Caco-2 (cell line): ENCODE results near the gene AXIN1. TPM values are rescaled to one million over a fixed set of nuclear protein-coding genes. Genes with fewer than 3 reads are reported as not detected.

Experiments used
- BruUV-seq: library from RNA; stranded (reverse); fragments of 400-500 nt; replicated peaks from 2 replicates; lab custom pipeline; 2021; lab: Mats Ljungman, UMichigan
- CTCF ChIA-PET: fragments of 300-600 bp; sonication (Branson Sonifier 250); formaldehyde crosslinking; loops from one replicate; lab custom pipeline; 2022; ENCODE audit warnings: antibody characterized with exemption; lab: Charles Lee
- POLR2A ChIA-PET: fragments of 300-600 bp; sonication (Branson Sonifier 250); formaldehyde crosslinking; loops from one replicate; lab custom pipeline; 2022; ENCODE audit warnings: antibody characterized with exemption; lab: Charles Lee
- DNase-seq, 2 experiments: peaks; one replicate each; pipeline versions ENCODE4 v3.0.0 to v3.0.0-alpha.2; 2020 to 2022
- H3K27me3 ChIP-seq: replicated peaks from 2 replicates; pipeline ENCODE4 v1.6.0; 2011; ENCODE audit warnings: low read length; ENCODE audit not compliant: control insufficient read depth, insufficient read depth
- H3K36me3 ChIP-seq: 2 replicates; pipeline ENCODE4 v1.5.1; 2011; ENCODE audit warnings: low read length; ENCODE audit not compliant: control insufficient read depth, insufficient read depth
- H3K4me1 ChIP-seq: fragments of 250-450 bp; sonication (Bioruptor Pico); 2 replicates; pipeline ENCODE4 v1.5.1; 2020; ENCODE audit warnings: mild to moderate bottlenecking
- H3K4me3 ChIP-seq: 2 replicates; pipeline ENCODE4 v1.5.1; 2011; ENCODE audit warnings: low read depth, mild to moderate bottlenecking, control low read depth, low read length
- H3K9me3 ChIP-seq: fragments of 250-450 bp; sonication (Bioruptor Pico); 2 replicates; pipeline ENCODE4 v1.5.1; 2020; ENCODE audit warnings: mild to moderate bottlenecking, moderate library complexity
- H3K27ac Mint-ChIP-seq: one replicate; pipeline ENCODE4 v1.8.0; 2022; ENCODE audit warnings: mixed read lengths; ENCODE audit not compliant: unreplicated experiment
- H3K27me3 Mint-ChIP-seq: one replicate; pipeline ENCODE4 v1.8.0; 2022; ENCODE audit warnings: mixed read lengths; ENCODE audit not compliant: insufficient read depth, unreplicated experiment
- H3K36me3 Mint-ChIP-seq: one replicate; pipeline ENCODE4 v1.8.0; 2022; ENCODE audit warnings: mild to moderate bottlenecking, mixed read lengths; ENCODE audit not compliant: insufficient read depth, unreplicated experiment
- H3K4me1 Mint-ChIP-seq: one replicate; pipeline ENCODE4 v1.8.0; 2022; ENCODE audit warnings: low read depth, mixed read lengths; ENCODE audit not compliant: unreplicated experiment
- H3K4me3 Mint-ChIP-seq: one replicate; pipeline ENCODE4 v1.8.0; 2022; ENCODE audit warnings: mild to moderate bottlenecking, moderate library complexity, mixed read lengths; ENCODE audit not compliant: unreplicated experiment
- H3K9me3 Mint-ChIP-seq: one replicate; pipeline ENCODE4 v1.8.0; 2022; ENCODE audit warnings: mixed read lengths; ENCODE audit not compliant: unreplicated experiment
- CTCF ChIP-seq, 2 experiments: fragments of 200-600 bp in 1 of 2; IDR thresholded peaks; 1 replicate in 1 of 2; 2 replicates in 1 of 2; pipeline versions ENCODE4 v1.5.1 to v1.8.0; 2011 to 2022; ENCODE audit warnings: antibody characterized with exemption in 1 of 2, control low read depth in 1 of 2, inconsistent platforms in 1 of 2, low read depth in 1 of 2, low read length in 1 of 2, mild to moderate bottlenecking in 1 of 2, moderate library complexity in 1 of 2; ENCODE audit not compliant: insufficient read depth in 1 of 2, severe bottlenecking in 1 of 2, unreplicated experiment in 1 of 2
- intact Hi-C: fragments of 100-400 bp; cut with micrococcal nuclease; formaldehyde crosslinking; loops from one replicate; pipeline ENCODE4 v1.10.0; 2022; ENCODE audit not compliant: unreplicated experiment
- total RNA-seq: library from RNA; stranded (reverse); gene quantifications from 2 replicates; pipeline ENCODE4 v1.2.3, GENCODE V29; 2022

AXIN1 gene
- total RNA-seq, 1 experiment from 2014 or later, result 34.5 TPM

DNA sequence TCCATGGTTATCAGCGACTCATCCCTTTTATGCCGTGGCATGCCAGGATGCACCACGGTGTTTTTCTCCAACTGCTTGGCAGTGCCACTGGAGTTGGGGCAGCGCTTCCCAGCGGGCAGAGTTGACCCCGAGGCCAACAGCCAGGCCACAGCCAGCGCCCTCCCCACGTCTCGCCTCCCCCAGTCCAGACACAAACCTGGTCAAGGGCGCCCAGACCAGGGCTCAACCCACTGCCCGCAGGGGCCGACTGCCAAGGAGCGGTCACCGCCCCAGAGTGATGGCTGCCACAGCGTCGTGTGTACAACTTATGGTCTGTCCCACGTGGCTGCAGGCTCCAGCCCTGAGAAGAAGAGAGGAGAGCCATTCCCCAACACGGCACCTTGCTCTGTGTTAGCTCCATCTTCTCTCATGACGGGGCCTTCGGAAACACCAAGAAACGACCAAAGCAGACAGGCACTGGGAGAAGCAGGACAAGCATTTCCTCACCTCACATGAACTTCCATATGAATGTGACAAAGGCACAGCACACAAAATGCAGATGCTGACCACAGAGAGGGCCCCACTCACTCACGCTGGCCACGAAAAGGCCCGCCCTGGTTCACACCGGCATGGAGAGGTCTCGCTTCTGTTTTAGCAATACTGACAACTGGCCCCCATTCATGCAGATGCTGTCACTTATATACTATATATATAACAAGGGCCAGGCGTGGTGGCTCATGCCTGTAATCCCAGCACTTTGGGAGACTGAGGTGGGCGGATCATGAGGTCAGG, 27.0 kb downstream of the AXIN1 start:
- Mint-ChIP-seq H3K4me1 (peaks cover 5% of the 10 kb centered on the region), H3K36me3 (peaks cover 9% of the 10 kb centered on the region), H3K27me3 (no peaks in the 10 kb centered on the region), H3K4me3 (no peak overlapping the region), H3K9me3 (no peaks in the 10 kb centered on the region), H3K27ac (no peak overlapping the region)
- DNase-seq, result no peak
- BruUV-seq, result no TSS peak
- Histone ChIP-seq H3K4me3 (no peak overlapping the region), H3K27me3 (no peaks in the 10 kb centered on the region), H3K36me3 (no peaks in the 10 kb centered on the region), H3K4me1 (peaks cover 5% of the 10 kb centered on the region; the same call in 1 of the 2 replicates), H3K9me3 (no peaks in the 10 kb centered on the region)
- no peak for TF ChIP-seq CTCF (IDR thresholded peaks at IDR 0.05; ENCODE audit: insufficient read depth in 1 of 2, low read depth in 1 of 2, low read length in 1 of 2, severe bottlenecking in 1 of 2, unreplicated experiment in 1 of 2)
- ChIA-PET CTCF (no interaction called here), POLR2A (interaction anchor here (0.6 kb wide), 1 partner anchor 249 kb away, joined by 3 read pairs; no protein-coding TSS in a partner anchor)
- intact Hi-C loops, result no loop called here

DNA sequence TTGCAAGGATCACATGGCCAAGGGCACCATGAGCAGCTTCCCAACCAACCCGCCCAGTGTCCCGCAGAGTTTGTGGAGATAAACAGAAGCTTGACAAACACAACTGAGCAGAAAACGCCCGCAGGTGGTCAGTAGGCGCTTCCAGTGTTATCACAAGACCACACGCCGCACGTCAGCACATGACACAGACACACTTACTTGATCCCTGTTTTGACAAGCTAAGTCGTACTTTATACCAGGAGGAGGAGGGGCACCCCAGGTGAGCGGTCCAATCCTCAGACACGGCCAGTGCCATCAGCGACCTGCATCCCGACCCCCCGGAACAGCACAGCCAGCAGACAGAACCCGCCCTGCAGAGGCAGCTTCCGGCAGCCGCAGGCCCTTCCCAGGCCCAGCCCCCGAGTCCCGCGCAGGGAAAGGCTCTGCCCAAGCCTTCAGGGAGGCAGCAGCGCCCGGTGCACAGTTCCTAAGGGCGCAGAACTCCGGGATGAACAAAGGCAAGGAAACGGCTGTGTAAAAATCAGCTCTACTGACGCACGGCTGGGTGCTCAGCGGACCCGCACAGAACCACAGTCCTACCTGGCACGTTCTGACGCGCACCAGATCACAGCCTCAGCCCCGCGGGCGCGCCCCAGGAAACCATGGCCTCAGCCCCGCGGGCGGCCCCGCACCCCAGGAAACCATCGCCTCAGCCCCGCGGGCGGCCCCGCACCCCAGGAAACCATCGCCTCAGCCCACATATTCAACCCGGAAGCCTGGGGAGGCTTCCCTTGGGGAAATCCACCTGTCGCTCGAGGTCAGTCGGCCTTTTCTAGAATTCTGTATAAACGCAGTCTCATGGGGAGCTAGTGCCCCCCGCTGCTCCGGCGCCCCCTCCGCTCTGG, 27.8 kb downstream of the AXIN1 start:
- no peak overlapping the region for H3K27ac Mint-ChIP-seq
- Histone ChIP-seq H3K36me3 (no peaks in the 10 kb centered on the region), H3K27me3 (no peaks in the 10 kb centered on the region), H3K4me1 (no peaks in the 10 kb centered on the region), H3K4me3 (no peak overlapping the region), H3K9me3 (no peaks in the 10 kb centered on the region)
- intact Hi-C loops, result no loop called here
- H3K4me3 Mint-ChIP-seq, result no peak overlapping the region
- BruUV-seq, result no TSS peak
- no peak for DNase-seq
- TF ChIP-seq CTCF (IDR thresholded peaks at IDR 0.05; ENCODE audit: insufficient read depth in 1 of 2, low read depth in 1 of 2, low read length in 1 of 2, severe bottlenecking in 1 of 2, unreplicated experiment in 1 of 2), result no peak
- no peaks in the 10 kb centered on the region for H3K27me3 Mint-ChIP-seq
- no peaks in the 10 kb centered on the region for H3K9me3 Mint-ChIP-seq
- H3K4me1 Mint-ChIP-seq, result no peaks in the 10 kb centered on the region
- peaks cover 10% of the 10 kb centered on the region for H3K36me3 Mint-ChIP-seq
- CTCF ChIA-PET, result interaction anchor here (0.6 kb wide), 1 partner anchor 13 kb away, joined by 3 read pairs; no protein-coding TSS in a partner anchor
- POLR2A ChIA-PET, result interaction anchor here (0.6 kb wide), 1 partner anchor 248 kb away, joined by 3 read pairs; no protein-coding TSS in a partner anchor

GRCh38 chr16:324201-324450, 28.4 kb downstream of the AXIN1 start:
- Histone ChIP-seq H3K36me3 (no peaks in the 10 kb centered on the region), H3K4me3 (no peak overlapping the region), H3K9me3 (no peaks in the 10 kb centered on the region), H3K27me3 (no peaks in the 10 kb centered on the region), H3K4me1 (no peaks in the 10 kb centered on the region)
- Mint-ChIP-seq H3K27me3 (no peaks in the 10 kb centered on the region), H3K27ac (no peak overlapping the region), H3K4me1 (no peaks in the 10 kb centered on the region), H3K9me3 (no peaks in the 10 kb centered on the region), H3K4me3 (no peak overlapping the region), H3K36me3 (peaks cover 11% of the 10 kb centered on the region)
- no peak for DNase-seq
- ChIA-PET POLR2A (no interaction called here), CTCF (interaction anchor here (0.6 kb wide), 1 partner anchor 13 kb away, joined by 3 read pairs; no protein-coding TSS in a partner anchor)
- BruUV-seq, result no TSS peak
- TF ChIP-seq CTCF (IDR thresholded peaks at IDR 0.05; ENCODE audit: insufficient read depth in 1 of 2, low read depth in 1 of 2, low read length in 1 of 2, severe bottlenecking in 1 of 2, unreplicated experiment in 1 of 2), result no peak
- intact Hi-C loops, result no loop called here
